ENCODE measurements around the gene TRIM9. TPM values are rescaled to one million over a fixed set of nuclear protein-coding genes. Genes with fewer than 3 reads are reported as not detected.

TRIM9 gene
- total RNA-seq (2014; rRNA removed; shearing (Covaris generic); ENCODE audit: low replicate concordance) = 0.41 and 2.3 TPM in 2 replicates

DNA sequence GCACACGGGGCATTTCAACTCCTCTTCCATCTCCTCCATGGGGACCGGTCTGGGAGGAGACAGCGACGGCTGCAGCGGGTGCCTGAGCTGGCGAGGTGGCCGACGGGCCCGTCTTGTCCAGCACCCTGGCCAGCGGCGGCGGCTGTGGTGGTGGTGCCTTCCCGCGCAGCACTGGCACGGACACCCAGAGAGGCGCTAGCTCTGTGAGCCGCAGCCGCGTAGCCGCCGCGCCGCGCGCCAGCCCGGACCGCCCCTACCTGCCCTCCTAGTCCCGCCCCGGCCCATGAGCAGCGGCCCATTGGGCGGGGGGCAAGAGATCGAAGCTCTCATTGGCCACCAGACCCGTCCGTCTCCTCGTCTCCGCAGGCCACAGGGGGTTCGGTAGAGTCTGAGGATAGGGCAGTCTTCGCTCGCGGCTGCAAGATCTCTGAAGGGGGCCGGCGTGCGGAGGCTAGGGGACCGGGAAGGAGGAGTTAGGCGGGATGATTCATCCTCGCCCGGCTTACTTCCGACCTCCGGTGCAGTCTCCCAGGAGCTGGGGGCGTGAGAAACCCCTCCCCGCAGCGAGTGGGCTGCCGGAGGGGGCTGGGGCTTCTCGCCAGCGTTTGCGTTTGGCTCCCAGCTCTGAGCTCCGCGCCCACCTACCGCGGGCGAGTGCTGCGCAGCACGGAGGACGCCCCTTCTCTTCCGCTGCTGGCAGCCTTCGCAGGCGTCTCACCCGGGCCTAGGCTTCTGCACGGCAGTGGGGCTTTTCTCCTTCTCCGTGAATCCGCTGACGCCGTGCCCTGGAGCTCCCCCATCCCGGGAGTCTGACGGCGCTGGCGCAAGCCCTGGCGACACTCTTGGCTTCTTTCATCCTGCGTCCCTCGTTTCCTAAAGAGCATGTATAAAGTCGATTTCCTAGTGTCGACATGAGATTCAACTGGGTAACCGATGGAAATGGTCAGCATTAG, at the start of gene TRIM9:
Gene TRIM9 (minus strand): TSS at position 205 of the 953 bp plus-strand sequence. CDS start 166 bp downstream, at position 39.
- in situ Hi-C loops (cut with HindIII; ENCODE audit: low pct_unique_long_range_greater_than_20kb, low sequenced_read_pairs) = no loop called here
- DNase-seq (ENCODE audit: low read depth) = peak; percentile 99

DNA sequence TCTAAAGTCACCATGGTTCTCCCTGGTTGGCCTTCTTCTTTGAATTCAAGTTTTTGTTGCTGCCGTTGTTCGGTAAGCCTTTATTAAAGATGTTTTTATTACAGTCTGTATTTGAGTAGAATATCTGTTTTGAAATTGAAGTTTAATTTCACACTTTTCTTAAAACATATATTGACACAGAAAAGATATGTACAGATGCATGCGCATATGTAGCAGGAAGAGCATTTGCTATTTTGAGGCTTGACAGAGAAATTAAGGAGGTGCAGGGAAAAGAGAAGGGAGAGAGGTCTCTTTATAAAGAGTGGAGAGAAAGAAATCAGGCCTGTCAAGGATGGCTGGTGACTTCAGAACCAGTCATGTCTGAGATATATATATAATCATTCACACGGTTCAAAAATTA, 46.0 kb upstream of the TRIM9 start:
- in situ Hi-C loops (cut with HindIII; ENCODE audit: low pct_unique_long_range_greater_than_20kb, low sequenced_read_pairs) = no loop called here
- DNase-seq (ENCODE audit: low read depth) = no peak

DNA sequence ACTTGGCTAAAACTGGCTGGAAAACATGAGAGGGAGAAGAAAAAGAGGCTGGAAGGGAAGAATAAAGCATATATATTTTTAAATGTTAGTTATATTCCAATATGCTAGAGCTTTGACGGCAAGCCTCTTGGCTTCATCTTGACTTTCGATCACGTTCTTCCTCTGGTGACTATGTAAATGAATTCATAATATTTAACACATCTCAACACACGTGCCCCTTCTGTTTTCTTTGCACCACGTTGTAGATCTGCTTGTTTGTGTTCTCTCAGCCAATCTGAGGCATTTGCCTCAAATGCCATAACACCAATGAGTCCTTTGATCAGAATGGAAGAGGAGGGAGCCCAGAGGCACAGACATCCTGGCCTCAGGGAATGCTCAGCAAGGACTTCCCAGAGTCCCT, 45.4 kb upstream of the TRIM9 start:
- in situ Hi-C loops (cut with HindIII; ENCODE audit: low pct_unique_long_range_greater_than_20kb, low sequenced_read_pairs) = no loop called here
- no peak for DNase-seq (ENCODE audit: low read depth)

DNA sequence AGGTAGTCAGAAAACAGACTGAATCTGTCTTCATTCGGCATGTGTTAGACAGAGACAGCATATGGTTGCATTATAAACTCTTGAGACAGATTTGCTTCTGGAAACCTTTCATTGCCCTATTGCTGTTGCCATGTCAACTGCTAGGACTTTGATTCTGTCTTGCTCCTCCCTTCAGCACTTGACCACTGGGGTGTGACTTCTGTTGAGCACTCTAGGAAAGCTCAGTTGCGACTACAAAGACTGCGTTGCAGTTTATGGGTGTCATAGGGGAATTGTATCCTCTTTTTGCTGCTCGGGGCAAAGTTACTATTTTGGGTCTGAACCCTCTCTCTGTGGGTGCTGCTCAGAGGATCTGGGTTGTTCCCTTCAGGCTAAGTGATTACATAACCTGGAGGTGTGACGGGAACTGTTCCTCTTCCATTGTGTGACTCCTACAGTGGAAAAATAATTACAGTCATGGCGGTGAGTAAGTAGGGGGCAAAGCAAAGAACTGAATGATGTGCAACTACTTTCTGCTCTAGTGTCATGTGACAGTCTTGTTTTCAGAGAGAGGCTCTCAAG, 44.3 kb upstream of the TRIM9 start:
- peak; percentile 71 for DNase-seq (ENCODE audit: low read depth)

DNA sequence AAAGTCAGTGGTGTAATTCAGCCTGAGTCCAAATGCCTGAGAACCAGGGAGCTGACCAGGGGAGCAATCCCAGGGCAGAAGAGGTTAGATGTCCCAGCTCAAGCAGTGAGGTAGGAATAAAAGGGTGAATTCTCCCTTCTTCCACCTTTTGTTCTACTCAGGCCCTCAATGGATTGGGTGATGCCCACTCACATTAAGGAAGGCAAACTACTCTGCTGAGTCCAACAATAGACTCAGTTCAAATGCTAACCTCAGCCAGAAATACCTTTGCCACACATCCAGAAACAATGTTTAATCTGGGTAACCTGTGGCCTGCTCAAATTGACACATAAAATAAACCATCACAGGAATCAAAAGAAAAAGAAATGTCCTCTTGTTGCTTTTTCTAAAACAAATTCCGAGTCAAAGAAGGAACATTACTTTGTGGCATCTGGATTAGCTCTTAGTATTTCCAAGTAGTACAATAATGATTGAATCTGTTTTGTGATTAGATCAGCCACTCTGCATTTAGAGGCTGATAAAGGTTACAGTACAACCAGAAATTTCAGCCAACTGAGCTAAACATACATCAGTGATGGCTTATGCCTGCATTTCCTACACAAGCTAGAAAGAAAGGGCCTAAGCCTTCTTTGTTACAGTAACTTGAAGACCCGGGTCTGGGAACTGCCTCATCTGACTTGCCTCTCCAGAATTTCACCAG, 43.6 kb upstream of the TRIM9 start:
- DNase-seq (ENCODE audit: low read depth) = no peak
- in situ Hi-C loops (cut with HindIII; ENCODE audit: low pct_unique_long_range_greater_than_20kb, low sequenced_read_pairs) = no loop called here

More for the DNA sequence above, 44.3 kb upstream of the TRIM9 start:
- in situ Hi-C loops (cut with HindIII; ENCODE audit: low pct_unique_long_range_greater_than_20kb, low sequenced_read_pairs) = no loop called here

DNA sequence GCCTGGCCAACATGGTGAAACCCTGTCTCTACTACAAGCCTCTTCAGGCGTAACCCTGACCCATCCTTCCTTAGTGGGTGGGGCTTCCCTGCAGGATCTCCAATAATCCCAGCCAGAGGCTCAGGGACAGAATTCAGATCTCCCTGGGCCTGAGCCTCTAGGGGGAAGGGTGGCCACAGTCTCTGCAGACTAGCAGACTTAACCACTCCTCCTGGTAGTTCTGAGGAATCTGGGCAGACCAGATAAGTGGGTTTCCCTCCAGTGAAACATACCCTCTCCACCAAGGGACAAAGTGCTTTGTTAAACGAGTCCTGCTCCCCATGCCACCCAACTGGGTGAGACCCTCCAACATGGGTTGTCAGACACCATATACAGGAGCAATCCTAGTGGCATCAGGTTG, 36.6 kb upstream of the TRIM9 start:
- DNase-seq (ENCODE audit: low read depth) = no peak
- in situ Hi-C loops (cut with HindIII; ENCODE audit: low pct_unique_long_range_greater_than_20kb, low sequenced_read_pairs) = no loop called here

DNA sequence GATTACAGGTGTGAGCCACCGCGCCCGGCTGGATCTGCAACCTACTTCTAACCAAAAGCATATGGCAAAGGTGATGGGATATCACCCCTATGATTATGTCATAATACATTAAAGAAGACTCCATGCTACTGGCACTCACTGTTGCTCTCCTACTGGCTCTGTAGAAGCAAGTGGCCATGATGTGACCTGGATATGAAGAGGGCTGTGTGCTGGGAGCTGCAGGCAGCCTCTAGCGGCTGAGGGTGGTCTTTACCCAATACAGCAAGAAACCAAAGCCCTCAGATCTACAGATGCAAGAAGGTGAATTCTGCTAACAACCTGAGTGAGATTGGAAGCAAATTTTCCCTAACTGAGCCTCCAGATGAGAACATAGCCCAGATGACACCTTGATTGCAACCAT, 34.2 kb upstream of the TRIM9 start:
- in situ Hi-C loops (cut with HindIII; ENCODE audit: low pct_unique_long_range_greater_than_20kb, low sequenced_read_pairs) = no loop called here
- no peak for DNase-seq (ENCODE audit: low read depth)

DNA sequence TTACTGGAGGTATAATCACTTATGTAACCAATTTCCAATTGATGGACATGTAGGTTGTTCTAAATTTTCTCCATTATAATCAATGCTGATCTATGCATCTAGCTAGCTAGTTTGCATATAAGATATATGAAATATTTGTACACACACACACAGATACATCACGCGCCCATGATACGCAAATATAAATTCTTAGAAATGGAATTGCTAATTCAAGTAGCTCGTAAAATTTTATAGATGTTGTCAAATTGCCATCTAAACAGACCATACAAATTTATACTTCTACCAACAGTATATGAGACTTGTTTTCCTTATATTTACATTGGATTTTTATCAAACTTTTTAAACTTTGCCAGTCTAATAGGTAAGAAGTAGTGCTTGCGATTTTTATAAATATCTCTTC, 29.1 kb upstream of the TRIM9 start:
- in situ Hi-C loops (cut with HindIII; ENCODE audit: low pct_unique_long_range_greater_than_20kb, low sequenced_read_pairs) = no loop called here
- no peak for DNase-seq (ENCODE audit: low read depth)

DNA sequence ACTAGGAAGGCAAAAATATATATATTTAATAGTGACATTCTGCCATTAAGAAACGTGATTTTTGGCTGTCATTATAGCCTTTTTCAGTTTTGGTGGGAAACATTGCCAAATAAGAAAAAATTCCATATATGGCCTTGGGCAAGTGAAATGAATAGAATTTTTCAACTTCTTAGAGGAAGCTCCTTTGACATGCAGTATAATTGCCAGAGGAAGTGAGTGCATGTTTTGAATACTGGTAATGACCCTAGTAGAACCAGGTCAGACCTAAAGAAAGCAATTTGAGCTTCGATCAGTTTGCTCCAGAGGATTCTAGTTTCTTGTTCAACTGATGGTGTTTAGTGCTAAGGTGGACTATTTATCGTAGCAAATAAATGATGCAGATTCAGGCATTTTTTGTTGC, 26.2 kb upstream of the TRIM9 start:
- no peak for DNase-seq (ENCODE audit: low read depth)
- in situ Hi-C loops (cut with HindIII; ENCODE audit: low pct_unique_long_range_greater_than_20kb, low sequenced_read_pairs) = no loop called here

DNA sequence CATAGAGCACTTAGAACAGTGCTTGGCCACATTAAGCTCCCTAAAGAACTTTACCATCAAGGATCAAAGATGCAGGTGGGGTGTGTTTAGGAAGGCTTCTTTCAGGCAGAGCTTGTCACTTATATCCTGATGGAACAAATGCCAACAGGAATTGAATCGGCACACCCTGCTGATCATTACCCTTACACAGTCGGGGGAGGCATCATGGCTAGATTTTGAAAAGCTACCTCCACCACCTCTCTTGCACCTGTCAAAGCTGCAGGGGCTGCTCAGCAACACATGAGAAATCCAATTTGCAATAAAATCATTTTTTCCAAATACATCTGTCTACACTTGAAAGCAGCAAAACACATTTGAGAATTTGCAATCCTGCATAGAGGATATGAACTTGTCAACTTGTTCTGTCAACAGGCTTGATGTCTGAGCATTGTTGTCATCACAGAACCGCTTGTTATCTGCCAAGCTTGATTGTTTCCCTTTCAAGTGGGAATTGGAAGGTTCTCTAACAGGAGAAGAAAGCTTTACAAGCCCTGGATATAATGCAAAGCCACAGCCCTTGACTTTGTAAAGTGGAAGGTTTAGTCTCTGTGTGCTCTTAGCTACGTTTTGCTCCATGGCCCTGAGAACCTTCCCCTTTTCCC, 24.6 kb upstream of the TRIM9 start:
- in situ Hi-C loops (cut with HindIII; ENCODE audit: low pct_unique_long_range_greater_than_20kb, low sequenced_read_pairs) = no loop called here
- no peak for DNase-seq (ENCODE audit: low read depth)

DNA sequence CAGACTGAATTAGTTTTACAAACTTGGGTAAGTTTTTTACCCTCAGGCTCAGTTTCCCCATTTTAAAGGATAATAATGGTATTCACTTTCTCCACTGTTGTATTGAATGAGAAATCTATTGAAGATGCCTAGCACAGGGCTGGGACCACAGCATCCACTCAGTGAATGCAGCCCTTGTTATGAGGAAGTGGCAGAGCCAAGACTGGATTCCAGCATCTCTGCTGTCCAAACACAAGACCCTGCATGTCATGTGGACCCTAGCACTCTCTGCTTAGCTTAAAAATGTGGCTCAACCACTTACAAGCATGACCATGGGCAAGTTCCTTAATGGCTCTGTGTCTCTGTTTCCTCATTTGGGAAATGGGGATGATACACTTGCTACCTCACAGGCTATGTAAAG, 24.1 kb upstream of the TRIM9 start:
- no peak for DNase-seq (ENCODE audit: low read depth)

DNA sequence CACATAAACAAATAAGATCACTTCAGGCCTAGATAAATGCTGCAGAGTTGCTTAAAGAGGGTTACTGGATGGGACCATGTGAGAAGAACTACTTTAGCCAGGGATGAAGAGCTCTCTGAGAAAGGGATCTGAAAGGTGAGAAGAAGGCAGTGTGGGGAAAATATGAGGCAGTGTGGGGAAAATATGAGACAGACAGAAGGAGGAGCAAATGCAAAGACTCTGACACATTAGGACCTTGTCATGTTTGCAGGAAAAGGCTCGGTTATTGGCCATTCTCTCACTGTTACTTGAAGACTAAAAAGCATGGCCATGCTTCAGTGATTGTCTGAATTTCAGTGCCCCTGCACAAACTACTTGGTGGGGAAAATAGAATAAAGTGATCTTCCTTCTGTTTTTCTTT, 22.7 kb upstream of the TRIM9 start:
- DNase-seq (ENCODE audit: low read depth) = no peak
- in situ Hi-C loops (cut with HindIII; ENCODE audit: low pct_unique_long_range_greater_than_20kb, low sequenced_read_pairs) = no loop called here

More for the DNA sequence above, 24.1 kb upstream of the TRIM9 start:
- in situ Hi-C loops (cut with HindIII; ENCODE audit: low pct_unique_long_range_greater_than_20kb, low sequenced_read_pairs) = no loop called here

DNA sequence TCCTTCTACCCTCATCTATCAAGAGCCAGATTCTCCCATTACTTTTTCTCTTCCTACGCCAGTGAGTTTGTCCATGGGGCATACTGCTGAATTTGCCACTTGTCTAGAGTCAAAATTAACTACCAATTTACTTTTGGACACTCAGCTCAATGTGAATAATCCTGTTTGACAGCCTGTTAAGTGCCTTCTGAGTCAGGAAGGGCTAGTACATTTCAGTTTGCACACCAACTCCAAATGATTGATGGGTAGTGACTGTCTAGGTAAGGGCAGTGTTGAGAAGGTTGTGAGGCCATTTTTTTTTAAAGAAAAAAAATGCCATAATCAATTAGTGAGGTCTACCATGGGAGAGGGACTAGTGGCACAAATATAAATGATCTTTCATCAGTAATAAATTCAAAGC, 21.8 kb upstream of the TRIM9 start:
- in situ Hi-C loops (cut with HindIII; ENCODE audit: low pct_unique_long_range_greater_than_20kb, low sequenced_read_pairs) = no loop called here
- no peak for DNase-seq (ENCODE audit: low read depth)

DNA sequence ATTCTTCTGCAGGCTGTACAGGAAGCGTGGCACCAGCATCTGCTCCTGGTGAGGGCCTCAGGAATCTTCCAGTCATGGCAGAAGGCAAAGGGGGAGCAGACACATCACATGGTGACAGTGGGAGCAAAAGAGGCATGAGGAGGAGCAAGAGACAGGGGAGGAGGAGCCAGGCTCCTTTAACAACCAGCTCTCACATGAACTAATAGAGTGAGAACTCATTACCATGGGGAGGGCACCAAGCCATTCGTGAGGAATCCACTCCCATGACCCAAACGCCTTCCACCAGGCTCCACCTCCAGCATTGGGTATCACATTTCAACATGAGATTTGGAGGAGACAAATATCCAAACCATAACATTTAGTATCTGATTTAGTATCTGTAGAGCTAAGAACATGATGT, 14.7 kb upstream of the TRIM9 start:
- no peak for DNase-seq (ENCODE audit: low read depth)
- in situ Hi-C loops (cut with HindIII; ENCODE audit: low pct_unique_long_range_greater_than_20kb, low sequenced_read_pairs) = no loop called here

DNA sequence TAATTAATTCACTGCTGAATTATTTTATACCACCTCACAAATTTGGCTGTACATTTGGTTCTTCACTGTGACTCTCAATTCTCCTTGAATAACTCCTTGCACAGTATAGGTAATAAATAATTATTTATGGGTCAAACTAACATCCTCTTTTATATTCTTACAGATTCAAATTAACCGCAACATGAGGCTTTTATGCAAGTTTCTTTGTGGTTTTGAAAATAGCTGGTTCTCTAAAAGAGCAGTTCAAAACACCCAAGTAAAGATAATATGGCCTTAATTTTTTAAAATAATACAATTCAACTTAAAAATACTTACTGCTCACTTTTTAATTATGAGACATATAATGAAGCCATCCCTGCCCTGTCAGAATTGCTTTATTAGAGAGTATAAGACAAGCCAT, 12.9 kb upstream of the TRIM9 start:
- in situ Hi-C loops (cut with HindIII; ENCODE audit: low pct_unique_long_range_greater_than_20kb, low sequenced_read_pairs) = no loop called here
- no peak for DNase-seq (ENCODE audit: low read depth)

DNA sequence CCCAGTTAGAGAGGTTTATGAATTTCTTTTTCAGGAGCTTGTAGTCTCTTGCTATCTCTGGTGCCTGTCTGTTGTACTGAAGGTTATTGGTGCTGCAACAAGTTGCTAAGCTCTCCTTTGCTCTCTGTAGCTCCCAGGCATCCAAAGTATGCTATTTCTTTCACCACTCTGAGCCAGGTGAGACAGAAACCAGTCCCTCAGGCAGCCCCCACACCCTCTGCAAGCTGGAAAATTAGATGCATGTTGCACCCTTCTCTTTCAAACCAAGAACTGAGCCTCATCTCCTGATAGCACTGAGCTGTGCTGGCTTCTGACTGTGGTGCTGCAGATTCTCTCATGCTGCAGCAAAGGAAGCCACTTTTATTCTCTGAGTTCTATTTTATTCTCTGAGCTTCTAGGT, 9.6 kb upstream of the TRIM9 start:
- DNase-seq (ENCODE audit: low read depth) = no peak
- in situ Hi-C loops (cut with HindIII; ENCODE audit: low pct_unique_long_range_greater_than_20kb, low sequenced_read_pairs) = no loop called here

DNA sequence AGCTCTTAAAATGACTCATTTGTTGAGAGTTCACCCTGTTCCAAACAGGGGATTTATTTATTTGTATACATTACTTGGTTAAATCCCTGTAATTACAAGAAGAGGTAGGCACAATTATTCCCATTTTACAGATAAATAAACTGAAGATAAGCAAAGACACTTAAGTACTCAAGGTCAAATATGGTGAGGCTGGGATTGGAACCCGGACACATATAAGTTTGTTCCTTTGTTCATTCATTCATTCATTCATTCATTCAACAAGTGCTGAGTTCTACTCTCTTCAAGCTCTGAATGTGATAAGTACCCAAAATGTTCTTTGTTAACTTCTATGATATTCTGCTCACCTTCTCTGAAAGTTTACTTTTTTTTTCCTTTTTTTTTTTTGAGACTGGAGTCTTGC, 2.4 kb upstream of the TRIM9 start:
- DNase-seq (ENCODE audit: low read depth) = no peak
- in situ Hi-C loops (cut with HindIII; ENCODE audit: low pct_unique_long_range_greater_than_20kb, low sequenced_read_pairs) = no loop called here

DNA sequence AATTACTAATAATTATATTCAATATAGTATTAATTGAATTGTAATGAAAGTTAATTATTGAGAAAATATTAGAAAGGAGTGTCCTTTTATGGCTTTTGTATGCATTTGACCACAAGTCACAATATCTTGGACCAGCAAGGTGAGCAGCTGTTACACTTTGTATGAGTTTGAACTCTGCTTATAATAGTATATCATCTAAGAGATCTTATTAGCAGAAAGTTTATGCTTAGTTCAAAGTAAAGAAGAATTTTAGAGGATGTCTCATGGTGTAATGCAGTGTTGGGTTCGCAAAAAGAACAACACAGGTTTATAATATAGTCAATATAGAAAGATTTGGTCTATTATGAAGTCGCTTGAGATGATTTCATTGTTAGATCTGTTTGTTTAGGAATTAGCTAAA, 2.0 kb upstream of the TRIM9 start:
- in situ Hi-C loops (cut with HindIII; ENCODE audit: low pct_unique_long_range_greater_than_20kb, low sequenced_read_pairs) = no loop called here
- DNase-seq (ENCODE audit: low read depth) = no peak
